Epidermal melanocyte (primary cell): ENCODE results near the gene ING4.

Source experiments
- DNase-seq: peaks from one replicate; pipeline ENCODE4 v3.0.0; 2011; ENCODE audit warnings: low spot score; ENCODE audit not compliant: insufficient read length

Gene ING4

GRCh38 chr12:6635856-6636531 lies 26.9 kb downstream of the ING4 start, which contains the start of gene LPAR5:
LPAR5 (minus strand) TSS chr12:6635959; CDS start chr12:6621248, 14,711 bp downstream.
- DNase-seq = no peak

GRCh38 chr12:6635375-6635855 lies 27.5 kb downstream of the ING4 start:
- no peak for DNase-seq

GRCh38 chr12:6632026-6632983 lies 30.6 kb downstream of the ING4 start:
- DNase-seq = no peak

GRCh38 chr12:6631549-6631961 lies 31.4 kb downstream of the ING4 start:
- DNase-seq = no peak

GRCh38 chr12:6630736-6631135 lies 32.2 kb downstream of the ING4 start:
- no peak for DNase-seq

- DNase-seq = no peak
These were observed 35.3 kb downstream of the ING4 start for GRCh38 chr12:6627616-6628015.

GRCh38 chr12:6626654-6627283 lies 36.1 kb downstream of the ING4 start:
- no peak for DNase-seq

GRCh38 chr12:6620885-6621274 lies 42.0 kb downstream of the ING4 start:
- no peak for DNase-seq

GRCh38 chr12:6620137-6620884 lies 42.6 kb downstream of the ING4 start:
- DNase-seq = no peak

- DNase-seq = no peak
These were observed 44.3 kb downstream of the ING4 start for GRCh38 chr12:6618483-6619225.

- no peak for DNase-seq
These were observed 47.1 kb downstream of the ING4 start for GRCh38 chr12:6615802-6616201.

GRCh38 chr12:6614513-6615172 lies 48.3 kb downstream of the ING4 start:
- DNase-seq = no peak

GRCh38 chr12:6613776-6614512 lies 49.0 kb downstream of the ING4 start:
- DNase-seq = peak; percentile 92

- peak; percentile 37 for DNase-seq
These were observed 49.7 kb downstream of the ING4 start for GRCh38 chr12:6613015-6613775.

GRCh38 chr12:6612652-6613014 lies 50.3 kb downstream of the ING4 start:
- DNase-seq = no peak

GRCh38 chr12:6612247-6612646 lies 50.7 kb downstream of the ING4 start:
- DNase-seq = no peak

- no peak for DNase-seq
These were observed 54.2 kb downstream of the ING4 start for GRCh38 chr12:6608592-6609281.
